SK-N-SH (cell line): ENCODE results near the gene CBX3. TPM values are rescaled to one million over a fixed set of nuclear protein-coding genes. Genes with fewer than 3 reads are reported as not detected.

Experiments
- CTCF ChIA-PET: fragments of 300-600, 350-600 bp; formaldehyde crosslinking; extraction: SDS; loops from one replicate; lab custom pipeline; 2021; lab: Yijun Ruan, JAX
- POLR2A ChIA-PET: fragments of 350-600 bp; sonication (Branson Sonifier 250); formaldehyde crosslinking; extraction: SDS; loops from one replicate; lab custom pipeline; 2020; ENCODE audit warnings: antibody characterized with exemption, inconsistent platforms; lab: Yijun Ruan, JAX
- DNase-seq: peaks from one replicate; pipeline ENCODE4 v3.0.0; 2012
- H2AFZ ChIP-seq: fragments of 200-600 bp; sonication (generic); 2 replicates; pipeline ENCODE4 v1.8.1; 2016; ENCODE audit warnings: antibody characterized with exemption, mild to moderate bottlenecking, low read depth
- H3F3A ChIP-seq: fragments of 200-600 bp; sonication (generic); replicated peaks from 2 replicates; pipeline ENCODE3; 2016; ENCODE audit warnings: antibody characterized with exemption, mild to moderate bottlenecking; ENCODE audit not compliant: insufficient read depth
- H3K27ac ChIP-seq, 2 experiments: fragments of 200-500 bp in 1 of 2; fragments of 200-600 bp in 1 of 2; sonication (Bioruptor generic) in 1 of 2; sonication (generic), shearing (Covaris generic) in 1 of 2; 2 replicates each; pipeline versions ENCODE4 v1.5.1 to v1.6.1; 2014 to 2016; ENCODE audit warnings: low read depth in 2 of 2, inconsistent platforms in 1 of 2, low read length in 1 of 2, mild to moderate bottlenecking in 1 of 2, mixed read lengths in 1 of 2
- H3K27me3 ChIP-seq: fragments of 200-600 bp; sonication (generic), shearing (Covaris generic); 2 replicates; pipeline ENCODE4 v1.6.1; 2016; ENCODE audit warnings: mixed run types; ENCODE audit not compliant: insufficient read depth
- H3K36me3 ChIP-seq, 2 experiments: fragments of 200-500 bp in 1 of 2; fragments of 200-600 bp in 1 of 2; sonication (Bioruptor generic) in 1 of 2; sonication (generic) in 1 of 2; replicated peaks in 1 of 2; 2 replicates each; pipeline versions ENCODE3 to v1.5.1; 2014 to 2016; ENCODE audit warnings: low read length in 1 of 2, mild to moderate bottlenecking in 1 of 2; ENCODE audit not compliant: insufficient read depth in 2 of 2, control insufficient read depth in 1 of 2
- H3K4me1 ChIP-seq, 2 experiments: fragments of 200-500 bp in 1 of 2; fragments of 200-600 bp in 1 of 2; sonication (Bioruptor generic) in 1 of 2; sonication (generic), shearing (Covaris generic) in 1 of 2; 2 replicates each; pipeline versions ENCODE4 v1.5.1 to v1.6.1; 2014 to 2016; ENCODE audit warnings: low read depth in 1 of 2, low read length in 1 of 2, mixed run types in 1 of 2; ENCODE audit not compliant: insufficient read depth in 2 of 2, control insufficient read depth in 1 of 2
- H3K4me2 ChIP-seq: fragments of 200-600 bp; sonication (generic), shearing (Covaris generic); 2 replicates; pipeline ENCODE4 v1.6.1; 2017; ENCODE audit warnings: mixed run types
- H3K4me3 ChIP-seq, 2 experiments: fragments of 200-500 bp in 1 of 2; fragments of 200-600 bp in 1 of 2; sonication (Bioruptor generic) in 1 of 2; sonication (generic), shearing (Covaris generic) in 1 of 2; 2 replicates each; pipeline versions ENCODE4 v1.5.1 to v1.8.1; 2014 to 2016; ENCODE audit warnings: low read depth in 2 of 2, inconsistent platforms in 1 of 2, low read length in 1 of 2, mild to moderate bottlenecking in 1 of 2, mixed read lengths in 1 of 2, moderate library complexity in 1 of 2
- H3K79me2 ChIP-seq: fragments of 200-600 bp; sonication (generic); 2 replicates; pipeline ENCODE4 v1.8.1; 2017; ENCODE audit warnings: mild to moderate bottlenecking; ENCODE audit not compliant: insufficient read depth
- H3K9ac ChIP-seq: fragments of 200-600 bp; sonication (generic); 2 replicates; pipeline ENCODE4 v1.6.1; 2017; ENCODE audit warnings: mixed run types
- H3K9me2 ChIP-seq: fragments of 200-600 bp; sonication (generic); 2 replicates; pipeline ENCODE4 v1.6.1; 2017; ENCODE audit warnings: mixed run types
- H3K9me3 ChIP-seq: fragments of 200-600 bp; sonication (generic); 2 replicates; pipeline ENCODE4 v1.6.1; 2017; ENCODE audit warnings: mixed run types, mild to moderate bottlenecking, moderate library complexity
- H4K20me1 ChIP-seq: fragments of 200-600 bp; sonication (generic); 2 replicates; pipeline ENCODE4 v1.6.1; 2017; ENCODE audit warnings: mild to moderate bottlenecking, mixed run types; ENCODE audit not compliant: insufficient read depth
- CHD2 ChIP-seq: fragments of 150-350 bp; IDR thresholded peaks from 2 replicates; pipeline ENCODE4 v1.6.1; 2018; ENCODE audit warnings: low read length; ENCODE audit not compliant: partially characterized antibody
- EZH2phosphoT487 ChIP-seq: fragments of 200-600 bp; sonication (generic); IDR thresholded peaks from 2 replicates; pipeline ENCODE4 v1.6.1; 2017; ENCODE audit warnings: low read depth, mixed run types, mild to moderate bottlenecking, antibody characterized with exemption, moderate library complexity, borderline replicate concordance
- FOSL2 ChIP-seq: IDR thresholded peaks from 2 replicates; pipeline ENCODE4 v1.4.0; 2012; ENCODE audit warnings: low read depth, mild to moderate bottlenecking, moderate library complexity, borderline replicate concordance
- FOXJ3 ChIP-seq: sonication (generic); formaldehyde crosslinking; IDR thresholded peaks from 2 replicates; pipeline ENCODE4 v1.5.1; 2020; ENCODE audit warnings: mild to moderate bottlenecking, missing genetic modification reagents
- FOXM1 ChIP-seq: IDR thresholded peaks from 2 replicates; pipeline ENCODE4 v1.4.0; 2012; ENCODE audit warnings: low read depth, mild to moderate bottlenecking
- GATA2 ChIP-seq: sonication (generic); formaldehyde crosslinking; IDR thresholded peaks from 2 replicates; pipeline ENCODE4 v1.5.0; 2020; ENCODE audit warnings: mild to moderate bottlenecking, missing genetic modification reagents
- IRF3 ChIP-seq: fragments of 150-350 bp; IDR thresholded peaks from 2 replicates; pipeline ENCODE4 v1.6.1; 2016; ENCODE audit warnings: mild to moderate bottlenecking, low read depth, low read length
- JUND ChIP-seq: IDR thresholded peaks from 2 replicates; pipeline ENCODE4 v1.4.0; 2012
- MAX ChIP-seq: IDR thresholded peaks from 2 replicates; pipeline ENCODE4 v1.4.0; 2012; ENCODE audit warnings: low read depth
- MXI1 ChIP-seq: IDR thresholded peaks from 2 replicates; pipeline ENCODE4 v1.6.1; 2012; ENCODE audit warnings: mild to moderate bottlenecking, low read depth, low read length, improper control_type of control experiment
- NFIC ChIP-seq: IDR thresholded peaks from 2 replicates; pipeline ENCODE4 v1.4.0; 2012; ENCODE audit warnings: borderline replicate concordance
- PBX3 ChIP-seq: IDR thresholded peaks from 2 replicates; pipeline ENCODE4; 2012
- POLR2AphosphoS5 ChIP-seq: IDR thresholded peaks from 2 replicates; pipeline ENCODE4 v1.6.1; 2012; ENCODE audit warnings: low read depth, low read length
- RAD21 ChIP-seq: IDR thresholded peaks from 2 replicates; pipeline ENCODE4 v1.6.1; 2012; ENCODE audit warnings: mild to moderate bottlenecking, low read length
- RCOR1 ChIP-seq: fragments of 150-350 bp; IDR thresholded peaks from 2 replicates; pipeline ENCODE4 v1.6.1; 2017; ENCODE audit warnings: antibody characterized with exemption, low read length
- REST ChIP-seq: IDR thresholded peaks from 2 replicates; pipeline ENCODE4 v1.6.1; 2012; ENCODE audit warnings: mild to moderate bottlenecking, low read depth, low read length, moderate library complexity
- RFX5 ChIP-seq: IDR thresholded peaks from 2 replicates; pipeline ENCODE4 v1.6.1; 2012; ENCODE audit warnings: mild to moderate bottlenecking, improper control_type of control experiment, low read length
- TAF1 ChIP-seq: IDR thresholded peaks from 2 replicates; pipeline ENCODE4 v1.6.1; 2012; ENCODE audit warnings: low read depth, mild to moderate bottlenecking, low read length, moderate library complexity, borderline replicate concordance
- TCF12 ChIP-seq: IDR thresholded peaks from 2 replicates; pipeline ENCODE4 v1.4.0; 2012
- TEAD4 ChIP-seq: IDR thresholded peaks from 2 replicates; pipeline ENCODE4 v1.4.0; 2012; ENCODE audit warnings: mild to moderate bottlenecking, borderline replicate concordance; ENCODE audit not compliant: insufficient read depth
- USF1 ChIP-seq: IDR thresholded peaks from 2 replicates; pipeline ENCODE4 v1.4.0; 2012; ENCODE audit warnings: low read depth, borderline replicate concordance
- USF2 ChIP-seq: fragments of 150-350 bp; IDR thresholded peaks from 2 replicates; pipeline ENCODE4 v1.6.1; 2017; ENCODE audit warnings: antibody characterized with exemption, low read length, low read depth, borderline replicate concordance
- ZBTB33 ChIP-seq: IDR thresholded peaks from 2 replicates; pipeline ENCODE4 v1.4.0; 2012; ENCODE audit warnings: low read depth, borderline replicate concordance
- WGBS: methylation state at CpG from one replicate; pipeline ENCODE4 v1.1.6; 2017; ENCODE audit warnings: low lambda C conversion rate; 5-methylcytosine and 5-hydroxymethylcytosine counted together
- polyA plus RNA-seq, 3 experiments: library from polyadenylated mRNA; depleted of rRNA; stranded (reverse); fragments of >200 nt; gene quantifications; 2 replicates each; pipeline ENCODE4 v1.2.3, GENCODE V29; 2012

CBX3 gene
- polyA plus RNA-seq, 1 of the 3 experiments (the other 2 are of a cell fraction): 97.0 TPM

- DNase-seq: no peak
- peaks cover 78% of the 10 kb centered on the region for H4K20me1 ChIP-seq
- 1% methylated on average over 6 of the region's 6 CpGs for WGBS
- H3K9me3 ChIP-seq: no peaks in the 10 kb centered on the region
- no peak overlapping the region for H2AFZ ChIP-seq
- peaks cover 89% of the 10 kb centered on the region for H3K79me2 ChIP-seq
- peak overlapping the region; percentile 99 to 100; a peak in 3 of 4 replicates for H3K27ac ChIP-seq
- peaks cover 31% of the 10 kb centered on the region in 2 experiments for H3K4me1 ChIP-seq
- H3K9ac ChIP-seq: peak overlapping the region; percentile 99
- peaks cover 67% of the 10 kb centered on the region for H3F3A ChIP-seq
- no peaks in the 10 kb centered on the region for H3K27me3 ChIP-seq
- H3K36me3 ChIP-seq: peaks cover 60 to 68% of the 10 kb centered on the region in 2 experiments
- H3K4me2 ChIP-seq: peak overlapping the region; percentile 83
- ChIA-PET CTCF (interaction anchor here (0.7 to 11.3 kb wide), 38 partner anchors 7 to 307 kb away, joined by 3 to 260 read pairs (median 5); no protein-coding TSS in a partner anchor), POLR2A (interaction anchor here (1.1 to 5.7 kb wide), 4 partner anchors 9 to 305 kb away, joined by 3 to 51 read pairs (median 6); no protein-coding TSS in a partner anchor)
- H3K9me2 ChIP-seq: no peaks in the 10 kb centered on the region
- H3K4me3 ChIP-seq: peak overlapping the region; percentile 100
- TF ChIP-seq FOSL2 (no peak), NFIC (no peak), FOXJ3 (CRISPR knock-in tag) (no peak), USF1 (no peak), ZBTB33 (no peak), TCF12 (no peak), USF2 (no peak), TEAD4 (no peak), PBX3 (no peak), MXI1 (peak; percentile 92), FOXM1 (no peak), RAD21 (peak; percentile 34; the same call in 1 of the 2 replicates), POLR2AphosphoS5 (0 out of 2 replicates have a peak, but pooled peaks have one; percentile 3), RFX5 (no peak), TAF1 (no peak), IRF3 (no peak), MAX (peak; percentile 41), RCOR1 (0 out of 2 replicates have a peak, but pooled peaks have one; percentile 12), EZH2phosphoT487 (no peak), JUND (no peak), GATA2 (CRISPR knock-in tag) (no peak), REST (no peak), CHD2 (no peak)
Measured at GRCh38 chr7:26198133-26198780, 3.3 kb upstream of the CBX3 start.
